ENCODE results near the gene SBF2.

DNA sequence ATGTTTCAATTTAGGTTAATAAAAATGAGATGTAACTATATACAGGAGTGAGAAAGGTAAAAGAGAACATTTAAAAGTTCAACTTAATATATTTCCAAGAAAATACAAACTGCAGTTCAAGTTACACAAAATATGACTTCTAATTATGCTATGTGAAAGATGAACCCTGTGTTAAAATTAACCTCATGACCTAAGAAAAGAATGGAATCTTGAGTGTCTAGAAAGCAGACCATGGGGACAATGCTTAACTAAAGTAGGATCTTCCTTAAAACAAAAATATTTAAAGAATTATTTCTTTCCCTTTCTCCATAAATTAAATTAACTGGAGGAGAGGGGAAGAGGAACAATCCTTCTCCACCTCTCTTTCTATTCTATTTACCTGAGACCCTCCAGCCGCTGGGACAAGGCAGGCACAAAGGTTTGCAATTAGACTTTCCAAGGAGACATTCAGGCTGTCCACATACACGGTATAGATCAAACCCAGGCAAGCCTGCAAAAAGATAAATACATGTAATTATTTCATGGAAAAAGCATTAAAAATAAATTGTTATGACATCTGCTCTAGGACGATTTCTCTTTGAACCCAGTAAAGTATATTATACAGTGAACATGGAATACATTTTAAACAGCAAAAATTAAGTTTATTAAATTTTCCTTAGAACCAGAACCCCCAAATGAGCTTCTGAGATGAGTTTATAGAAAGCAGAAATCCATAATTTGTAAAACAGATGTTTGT, 264.5 kb downstream of the SBF2 start:
- TF ChIP-seq POLR2A (IDR thresholded peaks at IDR 0.05; ENCODE audit: low read depth, low read length) (no peak), POLR2AphosphoS5 (IDR thresholded peaks at IDR 0.05; ENCODE audit: low read depth, low read length) (no peak)

Measured in GM12892 (cell line).